Stromal cell of bone marrow (primary cell): Measurements from ENCODE around the gene MTOR.

Source experiments
- DNase-seq: peaks from one replicate; pipeline ENCODE4 v3.0.0-alpha.2; 2012; ENCODE audit warnings: low read depth

Gene MTOR

DNA sequence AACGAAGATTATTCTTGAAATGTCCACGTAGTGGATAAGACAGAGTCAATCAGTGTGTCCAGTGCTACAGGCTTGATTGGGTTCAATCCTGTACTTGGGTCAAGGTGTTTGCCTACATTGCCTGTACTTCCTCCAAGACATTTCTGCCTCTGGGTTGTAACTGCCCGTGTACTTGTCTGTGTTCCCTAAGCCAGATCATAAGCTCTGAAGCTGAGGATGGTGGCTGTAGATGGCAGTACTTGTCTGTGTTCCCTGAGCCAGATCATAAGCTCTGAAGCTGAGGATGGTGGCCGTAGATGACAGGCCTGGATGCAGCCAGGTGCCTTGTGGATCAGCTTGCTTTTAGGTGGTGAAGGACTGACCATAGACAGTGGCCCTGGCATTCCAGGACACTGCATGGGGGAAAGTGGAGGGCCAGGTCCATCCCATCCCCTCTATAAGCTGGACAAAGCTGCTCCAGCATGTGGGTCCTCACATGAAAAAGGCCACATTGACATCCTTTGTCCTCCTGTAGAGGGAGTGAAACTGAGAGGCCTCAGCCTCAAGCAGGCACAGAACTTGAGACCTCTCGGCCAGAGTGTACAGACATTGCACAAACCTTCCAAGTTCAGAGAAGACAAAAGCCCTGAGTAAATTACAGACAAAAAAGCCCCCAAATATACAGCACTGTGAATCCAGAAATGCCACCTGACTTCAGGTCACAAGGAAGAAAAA lies 200.5 kb downstream of the MTOR start:
- DNase-seq: no peak

- DNase-seq: peak; percentile 82
Observed at GRCh38 chr1:11059968-11060830, 202.2 kb downstream of the MTOR start, which contains the start of gene SRM. SRM (minus strand) TSS chr1:11060018; CDS start chr1:11059943, 75 bp downstream.

GRCh38 chr1:11059155-11059967 lies 203.0 kb downstream of the MTOR start:
- no peak for DNase-seq

- DNase-seq: no peak
Observed at GRCh38 chr1:11058595-11059154, 203.7 kb downstream of the MTOR start.

DNA sequence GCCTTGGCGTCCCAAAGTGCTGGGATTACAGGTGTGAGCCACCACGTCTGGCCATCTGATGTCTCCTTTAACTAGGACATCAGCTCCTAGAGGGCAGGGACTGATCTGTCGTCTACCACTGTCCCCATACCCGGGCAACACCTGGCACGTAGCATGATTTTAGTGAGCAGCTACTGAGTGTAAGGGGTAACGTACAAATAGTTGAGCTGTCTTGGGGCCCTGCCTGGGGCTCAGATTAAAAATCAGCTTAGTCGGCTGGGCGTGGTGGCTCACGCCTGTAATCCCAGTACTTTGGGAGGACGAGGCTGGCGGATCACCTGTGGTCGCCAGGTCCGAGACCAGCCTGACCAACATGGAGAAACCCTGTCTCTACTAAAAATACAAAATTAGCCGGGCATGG lies 204.3 kb downstream of the MTOR start:
- no peak for DNase-seq

DNA sequence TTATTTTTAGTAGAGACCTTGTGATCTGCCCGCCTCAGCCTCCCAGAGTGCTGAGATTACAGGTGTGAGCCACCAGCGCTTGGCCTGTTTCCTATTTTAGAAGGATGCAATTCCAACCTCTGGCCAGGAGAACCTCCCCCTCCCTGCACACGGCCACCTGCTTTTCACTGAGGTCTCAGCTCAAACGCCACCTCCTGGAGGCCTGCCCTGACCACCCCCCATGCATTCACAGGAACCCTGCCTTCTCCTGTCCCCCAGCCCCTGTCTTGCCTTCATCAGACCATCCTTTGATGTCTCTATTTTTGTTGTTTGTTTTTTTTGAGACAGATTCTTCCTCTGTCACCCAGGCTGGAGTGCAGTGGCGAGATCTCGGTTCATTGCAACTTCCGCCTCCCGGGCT lies 204.9 kb downstream of the MTOR start:
- no peak for DNase-seq
